ENCODE data around the gene KBTBD8. TPM values are rescaled to one million over a fixed set of nuclear protein-coding genes. Genes with fewer than 3 reads are reported as not detected.

The KBTBD8 gene
- total and polyA plus RNA-seq, 2 of the 13 experiments (the other 11 are each of a cell fraction or from before 2014, with no cell fraction given), result 1.1 to 7.6 TPM

DNA sequence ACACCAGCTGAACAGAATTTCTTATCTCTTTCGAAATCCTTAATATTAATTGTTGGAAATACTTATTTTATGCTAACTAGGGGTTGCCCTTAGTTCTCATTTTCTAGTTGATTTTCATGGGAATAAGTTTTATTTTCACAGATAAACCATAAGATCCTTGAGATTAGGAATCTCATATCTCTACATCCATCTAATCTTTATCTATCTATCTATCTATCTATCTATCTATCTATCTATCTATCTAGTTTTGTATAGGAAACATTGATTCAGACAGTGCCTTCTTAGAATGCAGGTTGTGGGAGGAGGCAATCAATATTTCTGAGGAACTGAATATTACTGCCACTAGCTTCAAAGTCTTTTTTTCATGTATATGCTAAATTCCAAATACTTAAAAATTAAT, 3.5 kb upstream of the KBTBD8 start:
- H2AFZ ChIP-seq (ENCODE audit: low read length), result no peak overlapping the region
- no TSS peak for BruUV-seq (replicated peaks)
- no peak for ATAC-seq
- H3K4me1 ChIP-seq (ENCODE audit: insufficient read depth, low read length), result 0 out of 2 replicates have a peak, but pooled peaks cover 10% of the 10 kb centered on the region
- FAIRE-seq, result no peak
- no peaks in the 10 kb centered on the region for H3K79me2 ChIP-seq (ENCODE audit: insufficient read depth, low read length)
- in situ Hi-C loops (cut with HindIII; ENCODE audit: extremely low pct_ligation_motif_present, low pct_unique_long_range_greater_than_20kb), result loop anchor here (25.0 kb wide), 1 partner anchor 1893 kb away; no protein-coding TSS in a partner anchor
- H4K20me1 ChIP-seq (ENCODE audit: insufficient read depth, low read length), result no peaks in the 10 kb centered on the region
- no peak overlapping the region for H3K9ac ChIP-seq (ENCODE audit: insufficient read depth, low read depth, low read length)
- H3K36me3 ChIP-seq (replicated peaks in 1 of 2; ENCODE audit: control insufficient read depth in 1 of 2, insufficient read depth in 2 of 2, low read length in 2 of 2), result no peaks in the 10 kb centered on the region
- intact Hi-C loops (cut with micrococcal nuclease; ENCODE audit: unreplicated experiment), result no loop called here
- H3K27me3 ChIP-seq (ENCODE audit: control insufficient read depth in 1 of 2, insufficient read depth in 2 of 2, low read length in 2 of 2), result no peaks in the 10 kb centered on the region
- H3K4me2 ChIP-seq (ENCODE audit: low read depth, low read length), result no peak overlapping the region
- no peaks in the 10 kb centered on the region for H3K9me3 ChIP-seq (ENCODE audit: low read length)
- no peak overlapping the region for H3K4me3 ChIP-seq (replicated peaks in 1 of 3; ENCODE audit: insufficient read depth in 1 of 3, low read depth in 2 of 3, low read length in 3 of 3)
- ChIA-PET CTCF (ENCODE audit: low intra/inter-chr PET ratio, low total read pairs) (no interaction called here), POLR2A (no interaction called here)
- TF ChIP-seq NFATC3 (CRISPR knock-in tag; IDR thresholded peaks at IDR 0.05) (no peak), NFRKB (IDR thresholded peaks at IDR 0.05) (no peak), TEF (CRISPR knock-in tag; IDR thresholded peaks at IDR 0.05) (no peak), FOXK2 (IDR thresholded peaks at IDR 0.05) (no peak), ZNF788 (CRISPR knock-in tag; IDR thresholded peaks at IDR 0.05; ENCODE audit: borderline replicate concordance) (no peak)
- TF ChIP-seq, protein P1, sequence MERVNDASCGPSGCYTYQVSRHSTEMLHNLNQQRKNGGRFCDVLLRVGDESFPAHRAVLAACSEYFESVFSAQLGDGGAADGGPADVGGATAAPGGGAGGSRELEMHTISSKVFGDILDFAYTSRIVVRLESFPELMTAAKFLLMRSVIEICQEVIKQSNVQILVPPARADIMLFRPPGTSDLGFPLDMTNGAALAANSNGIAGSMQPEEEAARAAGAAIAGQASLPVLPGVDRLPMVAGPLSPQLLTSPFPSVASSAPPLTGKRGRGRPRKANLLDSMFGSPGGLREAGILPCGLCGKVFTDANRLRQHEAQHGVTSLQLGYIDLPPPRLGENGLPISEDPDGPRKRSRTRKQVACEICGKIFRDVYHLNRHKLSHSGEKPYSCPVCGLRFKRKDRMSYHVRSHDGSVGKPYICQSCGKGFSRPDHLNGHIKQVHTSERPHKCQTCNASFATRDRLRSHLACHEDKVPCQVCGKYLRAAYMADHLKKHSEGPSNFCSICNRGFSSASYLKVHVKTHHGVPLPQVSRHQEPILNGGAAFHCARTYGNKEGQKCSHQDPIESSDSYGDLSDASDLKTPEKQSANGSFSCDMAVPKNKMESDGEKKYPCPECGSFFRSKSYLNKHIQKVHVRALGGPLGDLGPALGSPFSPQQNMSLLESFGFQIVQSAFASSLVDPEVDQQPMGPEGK (CRISPR knock-in tag; IDR thresholded peaks at IDR 0.05), result no peak
- TF ChIP-seq, protein P2, sequence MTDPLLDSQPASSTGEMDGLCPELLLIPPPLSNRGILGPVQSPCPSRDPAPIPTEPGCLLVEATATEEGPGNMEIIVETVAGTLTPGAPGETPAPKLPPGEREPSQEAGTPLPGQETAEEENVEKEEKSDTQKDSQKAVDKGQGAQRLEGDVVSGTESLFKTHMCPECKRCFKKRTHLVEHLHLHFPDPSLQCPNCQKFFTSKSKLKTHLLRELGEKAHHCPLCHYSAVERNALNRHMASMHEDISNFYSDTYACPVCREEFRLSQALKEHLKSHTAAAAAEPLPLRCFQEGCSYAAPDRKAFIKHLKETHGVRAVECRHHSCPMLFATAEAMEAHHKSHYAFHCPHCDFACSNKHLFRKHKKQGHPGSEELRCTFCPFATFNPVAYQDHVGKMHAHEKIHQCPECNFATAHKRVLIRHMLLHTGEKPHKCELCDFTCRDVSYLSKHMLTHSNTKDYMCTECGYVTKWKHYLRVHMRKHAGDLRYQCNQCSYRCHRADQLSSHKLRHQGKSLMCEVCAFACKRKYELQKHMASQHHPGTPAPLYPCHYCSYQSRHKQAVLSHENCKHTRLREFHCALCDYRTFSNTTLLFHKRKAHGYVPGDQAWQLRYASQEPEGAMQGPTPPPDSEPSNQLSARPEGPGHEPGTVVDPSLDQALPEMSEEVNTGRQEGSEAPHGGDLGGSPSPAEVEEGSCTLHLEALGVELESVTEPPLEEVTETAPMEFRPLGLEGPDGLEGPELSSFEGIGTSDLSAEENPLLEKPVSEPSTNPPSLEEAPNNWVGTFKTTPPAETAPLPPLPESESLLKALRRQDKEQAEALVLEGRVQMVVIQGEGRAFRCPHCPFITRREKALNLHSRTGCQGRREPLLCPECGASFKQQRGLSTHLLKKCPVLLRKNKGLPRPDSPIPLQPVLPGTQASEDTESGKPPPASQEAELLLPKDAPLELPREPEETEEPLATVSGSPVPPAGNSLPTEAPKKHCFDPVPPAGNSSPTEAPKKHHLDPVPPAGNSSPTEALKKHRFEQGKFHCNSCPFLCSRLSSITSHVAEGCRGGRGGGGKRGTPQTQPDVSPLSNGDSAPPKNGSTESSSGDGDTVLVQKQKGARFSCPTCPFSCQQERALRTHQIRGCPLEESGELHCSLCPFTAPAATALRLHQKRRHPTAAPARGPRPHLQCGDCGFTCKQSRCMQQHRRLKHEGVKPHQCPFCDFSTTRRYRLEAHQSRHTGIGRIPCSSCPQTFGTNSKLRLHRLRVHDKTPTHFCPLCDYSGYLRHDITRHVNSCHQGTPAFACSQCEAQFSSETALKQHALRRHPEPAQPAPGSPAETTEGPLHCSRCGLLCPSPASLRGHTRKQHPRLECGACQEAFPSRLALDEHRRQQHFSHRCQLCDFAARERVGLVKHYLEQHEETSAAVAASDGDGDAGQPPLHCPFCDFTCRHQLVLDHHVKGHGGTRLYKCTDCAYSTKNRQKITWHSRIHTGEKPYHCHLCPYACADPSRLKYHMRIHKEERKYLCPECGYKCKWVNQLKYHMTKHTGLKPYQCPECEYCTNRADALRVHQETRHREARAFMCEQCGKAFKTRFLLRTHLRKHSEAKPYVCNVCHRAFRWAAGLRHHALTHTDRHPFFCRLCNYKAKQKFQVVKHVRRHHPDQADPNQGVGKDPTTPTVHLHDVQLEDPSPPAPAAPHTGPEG (CRISPR knock-in tag; IDR thresholded peaks at IDR 0.05), result no peak
- no peak overlapping the region for H3K27ac ChIP-seq (ENCODE audit: extremely low read length, insufficient read depth, low read length)
- no peak for DNase-seq (ENCODE audit: low spot score)
- WGBS (ENCODE audit: low lambda C conversion rate), result 0% methylated on average over 1 of the region's 1 CpG

Data from HepG2 (cell line).